GM19372 (cell line): ENCODE measurements around the gene FAM24A.

Experiments used
- ATAC-seq: cut with Tn5 transposase; IDR thresholded peaks from one replicate; pipeline ENCODE4 v1.9.1; 2021; ENCODE audit warnings: mild to moderate bottlenecking, low read depth, moderate library complexity; ENCODE audit not compliant: unreplicated experiment

FAM24A gene

DNA sequence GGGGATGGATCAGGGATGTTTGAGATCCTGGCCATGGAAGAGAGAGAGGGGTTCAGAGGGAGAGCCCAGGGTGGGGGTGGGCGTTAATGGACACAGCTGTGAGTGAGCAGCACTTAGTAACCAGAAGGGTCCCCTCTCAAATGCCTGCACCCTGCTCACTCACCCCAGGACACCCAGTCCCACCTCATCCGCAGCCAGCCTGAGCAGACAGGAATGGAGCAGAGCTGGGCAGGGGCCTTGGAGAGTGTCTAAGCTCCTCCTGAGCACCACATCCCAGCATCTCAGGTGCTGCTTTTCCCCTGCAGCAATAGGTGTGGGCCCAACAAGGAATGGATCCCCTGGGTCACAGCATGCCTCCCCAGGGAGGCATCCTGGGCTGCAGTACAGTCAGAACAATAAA, 5.3 kb downstream of the FAM24A start:
- ATAC-seq, result no peak

DNA sequence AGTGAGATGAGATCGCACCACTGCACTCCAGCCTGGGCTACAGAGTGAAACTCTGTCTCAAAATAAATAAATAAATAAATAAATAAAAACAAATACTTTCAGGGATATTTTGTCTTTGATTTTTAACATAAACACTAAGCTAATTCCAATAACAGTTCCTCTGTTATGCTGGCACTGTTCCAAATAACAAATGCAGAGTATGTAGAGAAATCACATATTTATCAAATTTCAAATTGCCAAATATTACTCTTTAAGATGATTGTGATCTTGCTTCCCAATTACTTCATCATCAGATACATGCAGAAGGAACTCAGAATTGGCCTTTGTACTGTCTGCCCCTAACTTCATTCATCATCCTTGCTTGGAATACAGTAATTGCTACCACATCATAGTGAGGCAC, 19.7 kb downstream of the FAM24A start:
- ATAC-seq, result no peak

DNA sequence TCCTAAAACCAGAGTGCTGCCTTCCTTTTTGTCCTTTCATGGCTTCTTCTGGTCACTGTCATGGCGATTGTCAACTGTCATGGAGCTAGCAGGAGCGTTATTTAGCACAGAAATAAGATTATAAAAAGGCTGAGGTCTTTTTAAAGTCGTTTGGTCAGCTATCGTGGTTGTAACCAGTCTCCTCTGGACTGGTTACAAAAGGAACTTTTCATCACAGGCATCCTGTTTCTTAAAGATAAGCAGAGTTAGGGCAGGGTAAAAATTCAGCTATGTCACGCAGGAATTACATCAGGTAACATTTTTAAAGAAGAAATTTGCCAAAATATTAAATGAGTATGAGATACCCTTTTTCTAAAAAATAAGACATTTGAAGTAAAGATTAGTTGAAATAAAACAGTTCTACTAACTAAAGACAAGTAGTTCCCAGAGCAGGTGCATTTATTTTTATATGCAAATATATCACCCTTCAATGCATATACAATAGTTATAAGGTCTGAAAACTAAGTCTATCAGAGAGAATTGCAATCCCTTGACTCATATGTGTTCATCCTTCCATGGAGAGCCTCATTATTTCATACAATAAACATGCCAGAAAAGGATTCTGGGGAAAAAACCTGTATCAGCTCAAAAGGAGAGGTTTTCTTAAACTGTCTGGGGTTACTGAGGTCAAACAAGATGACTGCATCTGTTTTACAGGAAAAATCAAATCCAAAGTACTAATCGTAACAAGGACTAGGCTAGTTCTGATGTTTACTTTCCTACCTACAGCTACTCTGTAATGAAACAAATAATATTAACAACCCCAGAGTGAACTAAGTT, 20.9 kb downstream of the FAM24A start:
- no peak for ATAC-seq

DNA sequence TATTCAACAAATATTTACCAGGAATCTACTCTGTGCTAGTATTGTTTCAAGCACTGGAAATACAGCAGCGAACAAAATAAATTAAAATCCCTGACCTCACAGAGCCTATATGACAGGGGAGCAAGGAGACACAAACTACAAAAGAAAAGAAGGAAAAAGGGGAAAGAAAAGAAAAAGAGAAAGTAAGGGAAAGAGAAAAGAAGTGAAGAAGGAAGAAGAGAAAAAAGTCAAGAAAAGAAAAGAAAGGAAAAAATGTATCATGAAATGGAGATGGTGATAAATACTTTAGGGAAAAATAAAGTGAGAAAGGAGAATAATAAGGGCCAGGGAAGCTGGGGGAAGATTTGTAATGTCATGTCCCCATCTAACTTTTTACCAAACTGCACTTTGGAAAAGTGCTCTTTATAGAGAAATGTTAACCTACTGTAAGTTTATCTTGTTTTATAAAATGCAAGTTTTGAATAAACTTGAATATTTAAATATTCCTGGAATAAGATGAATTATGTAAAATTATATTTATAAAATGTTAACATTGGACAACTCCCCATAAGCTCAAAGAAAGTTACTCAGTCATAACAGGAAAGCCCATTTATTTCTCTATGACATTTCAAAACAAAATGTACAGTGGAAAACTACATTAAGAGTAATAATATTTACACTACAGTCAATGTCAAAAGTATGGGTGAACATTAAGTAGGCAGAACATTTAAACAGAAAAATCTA, 28.9 kb downstream of the FAM24A start:
- ATAC-seq, result no peak

DNA sequence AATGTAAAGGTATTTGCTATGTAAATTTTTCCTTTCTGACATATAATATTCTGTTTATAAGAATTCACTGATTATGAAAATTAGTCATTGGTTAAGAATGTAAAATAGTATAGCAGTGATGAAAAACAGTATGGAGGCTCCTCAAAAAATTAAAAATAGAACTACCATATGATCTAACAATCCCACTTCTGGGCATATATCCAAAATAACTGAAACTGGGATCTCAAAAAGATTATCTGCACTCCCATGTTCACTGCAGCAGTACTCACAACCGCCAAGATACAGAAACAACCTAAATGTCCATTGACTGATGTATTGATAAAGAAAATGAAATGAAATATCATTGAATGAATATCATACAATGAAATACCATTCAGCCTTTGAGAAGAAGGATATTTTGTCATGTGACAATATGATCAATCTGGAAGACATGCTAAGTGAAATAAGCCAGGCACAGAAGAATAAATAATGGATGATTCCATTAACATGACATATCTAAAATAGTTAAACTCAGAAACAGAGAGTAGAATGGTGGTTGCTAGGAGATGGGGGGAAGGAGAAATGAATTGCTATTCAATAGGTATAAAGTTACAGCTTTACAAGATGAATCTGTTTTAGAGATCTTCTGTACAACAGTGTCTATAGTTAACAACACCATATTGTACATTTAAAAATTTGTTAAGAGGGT, 29.6 kb downstream of the FAM24A start:
- ATAC-seq, result no peak

DNA sequence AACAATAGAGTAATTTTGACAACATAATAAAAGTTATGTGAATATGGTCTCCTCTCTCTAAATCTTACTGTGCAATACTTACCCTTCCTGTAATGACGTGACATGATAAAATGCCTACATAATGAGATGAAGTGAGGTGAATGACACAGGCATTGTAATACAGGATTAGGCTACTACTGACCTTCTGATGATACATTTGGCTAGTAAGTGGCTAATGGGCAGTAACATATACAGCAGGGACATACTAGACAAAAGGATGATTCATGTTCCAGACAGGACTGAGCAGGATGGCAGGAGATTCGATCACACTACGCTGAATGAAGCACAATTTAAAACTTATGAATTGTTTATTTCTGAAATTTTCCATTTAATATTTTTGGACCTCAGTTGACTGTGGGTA, 38.9 kb downstream of the FAM24A start:
- ATAC-seq, result no peak

DNA sequence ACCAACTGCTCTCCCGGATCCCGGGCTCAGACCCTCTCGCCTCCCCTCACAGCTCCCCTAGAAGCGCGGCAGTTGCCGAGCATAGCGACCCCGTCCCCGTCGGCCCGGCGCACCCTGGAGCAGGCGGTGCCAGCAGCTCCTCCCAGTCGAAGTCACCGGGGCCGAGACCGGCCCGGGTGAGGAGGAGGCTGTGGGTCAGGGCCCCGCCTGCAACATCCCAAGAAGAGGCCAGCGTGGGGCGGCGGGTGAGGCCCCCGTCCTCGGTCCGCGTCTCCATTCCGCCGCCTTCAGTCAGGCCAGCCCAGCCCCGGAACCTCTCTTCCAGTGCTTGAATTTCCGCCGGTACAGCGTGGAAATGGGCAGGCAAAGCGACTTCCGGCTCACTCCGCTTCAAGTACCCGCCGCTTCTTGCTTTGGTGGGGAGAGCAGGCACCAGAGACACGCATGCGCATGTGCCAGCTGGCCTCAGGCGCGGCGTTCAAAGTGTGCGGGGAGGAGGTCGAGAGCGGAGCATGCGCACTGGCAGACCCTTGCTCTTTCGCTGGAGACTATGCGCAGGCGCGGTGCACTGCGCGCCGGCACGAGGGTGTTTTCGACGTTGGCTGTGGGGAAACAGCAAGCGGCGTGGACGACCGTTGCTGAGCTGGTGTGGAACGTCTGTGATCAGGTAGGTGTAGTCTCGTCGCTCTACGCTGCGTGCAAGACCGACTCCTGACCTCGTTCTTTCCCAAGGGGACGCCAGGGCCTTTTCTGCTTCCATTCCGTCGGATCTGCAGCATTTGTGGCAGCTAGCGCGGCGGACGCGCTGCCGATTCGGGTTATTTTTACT, 43.7 kb downstream of the FAM24A start, which contains the start of gene C10orf88:
C10orf88 (minus strand) TSS at position 326 of the 829 bp plus-strand sequence; CDS start at position 277, 49 bp downstream.
- ATAC-seq, result peak; percentile 99

DNA sequence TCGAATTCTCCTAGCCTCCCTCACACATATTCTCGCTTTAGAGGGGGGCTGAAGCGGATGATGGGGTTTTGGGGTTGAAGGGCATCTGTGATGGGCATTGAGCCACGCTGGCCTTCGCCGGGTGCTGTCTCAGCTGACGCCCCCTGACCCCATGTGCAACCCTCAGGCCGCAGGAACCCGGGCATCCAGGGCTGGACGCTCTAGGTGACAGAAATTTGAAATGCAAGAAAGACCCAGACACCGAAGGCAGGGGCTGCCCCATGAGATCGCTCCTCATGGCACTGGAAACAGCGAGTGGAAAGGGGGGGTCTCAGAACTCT, 44.3 kb downstream of the FAM24A start:
- ATAC-seq, result no peak

DNA sequence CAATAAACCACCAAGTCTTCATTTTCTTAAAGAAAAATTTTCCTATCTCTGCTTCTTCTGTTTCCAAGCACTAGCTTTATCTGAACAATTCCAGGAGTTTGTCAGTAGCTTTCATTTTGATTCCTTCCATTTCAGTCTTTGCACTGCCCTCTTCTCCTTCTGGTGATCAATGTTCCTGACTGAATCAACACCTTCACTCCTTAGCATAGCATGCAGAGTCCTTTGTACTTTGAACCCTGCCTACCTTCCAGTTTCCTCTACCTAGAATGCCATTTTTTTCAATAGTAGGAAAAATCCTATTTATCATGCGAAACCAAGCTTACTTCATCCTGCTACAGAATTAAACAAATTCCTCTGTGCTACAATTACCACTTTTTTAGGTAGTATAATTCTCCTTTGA, 45.5 kb downstream of the FAM24A start:
- ATAC-seq, result no peak

DNA sequence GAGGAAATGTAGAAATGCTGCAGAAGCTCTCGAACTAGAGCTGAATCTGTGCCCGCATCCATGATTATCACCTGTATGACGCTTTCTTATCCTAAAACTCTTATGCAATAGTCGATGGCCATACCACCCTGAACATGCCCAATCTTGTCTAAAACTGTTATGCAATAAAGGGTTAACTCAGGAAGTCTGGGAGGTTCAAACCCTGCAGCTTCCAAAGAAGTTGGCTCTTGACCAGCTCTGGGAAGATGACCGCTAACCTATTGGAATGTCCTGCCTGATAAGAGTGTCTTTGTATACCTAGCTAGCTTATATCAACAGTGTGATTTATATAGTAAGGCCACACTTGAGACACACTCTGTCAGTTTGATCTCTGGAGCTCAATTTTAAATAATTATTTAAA, 47.1 kb downstream of the FAM24A start:
- ATAC-seq, result no peak

DNA sequence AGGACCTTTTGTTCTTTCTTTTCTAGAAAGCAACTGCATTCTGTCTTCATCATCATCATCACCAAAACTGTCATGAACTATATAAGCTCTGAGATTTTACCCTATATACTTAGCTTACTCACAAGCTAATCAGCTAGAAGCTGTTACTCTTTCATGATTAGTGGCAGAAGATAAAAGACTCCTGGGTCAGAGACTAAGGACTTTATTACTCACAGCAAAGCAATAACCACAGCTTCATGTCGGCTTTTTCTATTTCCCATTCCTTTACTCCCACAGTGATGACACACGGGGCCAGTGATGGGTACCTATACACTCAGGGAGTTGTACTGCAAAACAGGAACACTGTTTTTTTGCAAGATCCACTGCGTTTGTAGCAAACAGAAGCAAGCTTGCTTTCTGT, 52.0 kb downstream of the FAM24A start:
- no peak for ATAC-seq
